IPS-18c (cell line): ENCODE results near the gene OBSCN.

ENCODE experiments used
- H3K4me3 ChIP-seq: 2 replicates; pipeline ENCODE4 v1.7.0; 2013; ENCODE audit warnings: low read depth, mild to moderate bottlenecking, low read length, moderate library complexity; ENCODE audit not compliant: insufficient read depth
- H3K9me3 ChIP-seq: one replicate; pipeline ENCODE4 v1.6.1; 2013; ENCODE audit warnings: mild to moderate bottlenecking, low read length, moderate library complexity; ENCODE audit not compliant: control insufficient read depth, insufficient read depth

The OBSCN gene

GRCh38 chr1:228309326-228310067, 101.7 kb downstream of the OBSCN start:
- H3K9me3 ChIP-seq: peaks cover 8% of the 10 kb centered on the region
- H3K4me3 ChIP-seq: no peak overlapping the region

DNA sequence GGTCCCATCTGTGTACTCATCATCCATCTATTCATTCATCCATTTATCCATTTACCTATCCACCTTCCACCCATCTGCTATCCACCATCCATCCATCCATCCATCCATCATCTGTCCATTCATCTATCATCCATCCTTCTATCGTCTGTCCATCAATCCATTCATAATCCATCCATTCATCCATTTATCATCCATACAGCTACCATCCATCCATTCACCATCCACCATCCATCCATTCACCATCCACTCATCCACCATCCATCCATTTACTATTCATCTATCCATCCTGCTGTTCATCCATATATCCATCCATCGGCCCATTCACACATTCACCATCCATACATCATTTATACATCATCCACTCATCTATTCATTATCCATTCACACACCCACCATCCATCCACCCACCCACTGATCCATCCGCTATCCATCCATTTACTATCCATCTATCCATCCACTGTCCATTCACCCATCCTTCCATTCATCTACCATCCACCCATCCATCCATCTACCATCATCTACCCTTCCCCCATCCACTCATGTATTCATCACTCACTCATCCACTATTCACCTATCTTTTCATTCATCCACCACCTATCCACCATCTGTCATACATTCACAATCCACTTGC, 102.4 kb downstream of the OBSCN start:
- H3K9me3 ChIP-seq: peaks cover 8% of the 10 kb centered on the region
- no peak overlapping the region; the same call in 1 of the 2 replicates for H3K4me3 ChIP-seq

DNA sequence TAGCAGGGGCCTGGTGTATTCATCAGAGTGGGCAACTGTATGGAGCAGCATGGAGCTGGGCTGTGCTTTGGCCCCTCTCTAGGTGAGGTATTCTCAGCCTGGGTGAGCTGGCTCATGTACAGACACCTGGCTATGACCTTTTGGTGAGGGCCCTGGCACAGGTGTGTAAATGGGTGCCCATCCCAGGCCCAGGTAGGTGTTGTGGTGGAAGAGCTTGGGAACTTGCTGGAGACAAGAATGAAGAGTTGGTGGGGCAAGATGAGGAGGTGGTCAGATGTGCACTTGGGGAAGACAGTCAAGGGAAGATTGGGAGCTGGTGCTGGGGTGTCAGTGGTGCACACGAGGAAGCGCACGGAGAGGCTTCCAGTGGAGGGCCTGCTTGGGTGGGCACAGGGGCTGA, 103.2 kb downstream of the OBSCN start:
- H3K4me3 ChIP-seq: no peak overlapping the region

DNA sequence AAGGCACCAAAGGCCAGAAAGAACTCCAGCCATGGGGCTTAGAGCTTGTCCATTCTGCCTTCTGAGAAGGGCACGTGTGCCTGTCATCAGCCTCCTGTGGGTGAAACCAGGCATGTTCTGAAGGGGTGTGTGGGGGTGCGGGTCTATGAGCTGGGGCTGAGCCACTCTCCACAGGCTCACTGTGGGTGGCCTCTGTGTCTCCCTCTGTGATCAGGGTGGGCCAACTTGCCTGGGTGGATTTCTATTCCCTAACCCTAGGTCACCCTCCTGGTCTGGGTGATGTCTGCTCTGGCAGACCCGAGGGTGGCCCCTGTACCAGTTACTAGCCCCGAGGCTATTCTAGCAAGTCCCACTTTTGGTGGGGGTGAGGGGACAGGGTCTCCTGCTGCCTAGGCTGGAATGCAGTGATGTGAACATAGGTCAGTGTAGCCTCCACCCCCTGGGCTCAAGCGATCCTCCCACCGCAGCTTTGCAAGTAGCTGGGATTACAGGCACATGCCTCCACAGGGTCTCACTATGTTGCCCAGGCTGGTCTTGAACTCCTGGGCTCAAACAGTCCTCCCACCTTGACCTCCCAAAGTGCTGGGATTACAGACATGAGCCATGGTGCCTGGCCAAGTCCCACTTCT, 104.4 kb downstream of the OBSCN start:
- Histone ChIP-seq H3K4me3 (no peak overlapping the region), H3K9me3 (peaks cover 8% of the 10 kb centered on the region)

More for the DNA sequence above, 103.2 kb downstream of the OBSCN start:
- peaks cover 8% of the 10 kb centered on the region for H3K9me3 ChIP-seq

GRCh38 chr1:228313536-228314277, 105.9 kb downstream of the OBSCN start:
- no peak overlapping the region for H3K4me3 ChIP-seq
- peaks cover 8% of the 10 kb centered on the region for H3K9me3 ChIP-seq

GRCh38 chr1:228314315-228314657, 106.4 kb downstream of the OBSCN start:
- Histone ChIP-seq H3K9me3 (peaks cover 8% of the 10 kb centered on the region), H3K4me3 (no peak overlapping the region)

- Histone ChIP-seq H3K4me3 (no peak overlapping the region), H3K9me3 (peaks cover 8% of the 10 kb centered on the region)
Observed at GRCh38 chr1:228314658-228315483, 107.0 kb downstream of the OBSCN start.

GRCh38 chr1:228315484-228315944, 107.7 kb downstream of the OBSCN start:
- peaks cover 8% of the 10 kb centered on the region for H3K9me3 ChIP-seq
- no peak overlapping the region for H3K4me3 ChIP-seq

DNA sequence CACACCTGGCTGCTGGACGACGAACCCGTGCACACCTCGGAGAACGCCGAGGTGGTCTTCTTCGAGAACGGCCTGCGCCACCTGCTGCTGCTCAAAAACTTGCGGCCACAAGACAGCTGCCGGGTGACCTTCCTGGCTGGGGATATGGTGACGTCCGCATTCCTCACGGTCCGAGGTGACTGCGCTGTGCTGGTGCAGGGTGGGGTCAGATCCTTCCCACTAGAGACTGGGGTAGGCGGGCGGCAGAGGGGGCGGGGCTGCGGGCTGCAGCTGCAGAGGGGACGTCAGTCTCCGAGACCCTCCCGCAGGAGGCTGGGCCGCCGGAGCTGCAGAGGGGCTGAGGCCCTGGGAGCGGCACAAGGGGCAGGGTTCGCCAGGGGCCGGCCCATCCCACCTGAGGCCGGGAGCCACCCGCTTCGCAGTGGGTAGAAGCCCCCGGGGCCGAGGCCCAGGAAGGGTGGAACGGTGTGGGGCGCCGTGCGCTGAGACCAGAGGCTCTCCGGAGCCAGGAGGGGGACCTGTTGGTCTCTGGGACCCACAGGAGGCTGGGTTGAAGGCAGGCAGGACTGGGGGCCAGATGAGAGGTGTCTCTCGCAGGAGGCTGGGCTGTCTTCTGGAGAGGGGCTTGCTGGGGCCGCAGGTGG, 108.2 kb downstream of the OBSCN start:
- Histone ChIP-seq H3K9me3 (peaks cover 8% of the 10 kb centered on the region), H3K4me3 (no peak overlapping the region)

DNA sequence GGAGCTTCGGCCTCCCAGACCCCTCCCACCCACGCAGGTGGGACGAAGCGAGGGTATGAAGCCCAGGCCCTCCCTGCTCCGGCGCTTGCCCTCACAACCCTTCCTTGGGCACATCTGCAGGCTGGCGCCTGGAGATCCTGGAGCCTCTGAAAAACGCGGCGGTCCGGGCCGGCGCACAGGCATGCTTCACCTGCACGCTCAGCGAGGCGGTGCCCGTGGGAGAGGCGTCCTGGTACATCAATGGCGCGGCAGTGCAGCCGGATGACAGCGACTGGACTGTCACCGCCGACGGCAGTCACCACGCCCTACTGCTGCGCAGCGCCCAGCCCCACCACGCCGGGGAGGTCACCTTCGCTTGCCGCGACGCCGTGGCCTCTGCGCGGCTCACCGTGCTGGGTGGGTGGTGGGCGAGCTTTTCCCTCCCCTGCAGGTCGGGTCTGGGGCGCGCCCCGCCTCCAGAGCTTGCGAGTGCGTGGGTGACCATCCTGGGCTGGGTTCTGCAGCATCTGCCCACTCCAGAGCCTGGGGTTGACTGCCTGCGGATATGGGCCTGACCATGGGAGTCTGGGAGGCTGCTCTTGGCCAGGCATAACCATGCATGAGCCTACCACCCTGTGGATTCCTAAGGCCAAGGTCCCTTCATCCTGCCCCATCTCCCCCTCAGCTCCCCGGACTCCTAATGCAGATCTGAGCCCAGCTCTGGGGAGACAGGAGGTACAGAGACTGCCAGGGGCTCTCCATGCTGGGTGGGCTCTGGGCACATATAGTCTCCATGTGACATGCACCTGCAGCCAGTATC, 108.9 kb downstream of the OBSCN start:
- peaks cover 6% of the 10 kb centered on the region for H3K9me3 ChIP-seq
- no peak overlapping the region for H3K4me3 ChIP-seq

- peaks cover 4% of the 10 kb centered on the region for H3K9me3 ChIP-seq
- H3K4me3 ChIP-seq: no peak overlapping the region
Observed at GRCh38 chr1:228317411-228317828, 109.6 kb downstream of the OBSCN start.

DNA sequence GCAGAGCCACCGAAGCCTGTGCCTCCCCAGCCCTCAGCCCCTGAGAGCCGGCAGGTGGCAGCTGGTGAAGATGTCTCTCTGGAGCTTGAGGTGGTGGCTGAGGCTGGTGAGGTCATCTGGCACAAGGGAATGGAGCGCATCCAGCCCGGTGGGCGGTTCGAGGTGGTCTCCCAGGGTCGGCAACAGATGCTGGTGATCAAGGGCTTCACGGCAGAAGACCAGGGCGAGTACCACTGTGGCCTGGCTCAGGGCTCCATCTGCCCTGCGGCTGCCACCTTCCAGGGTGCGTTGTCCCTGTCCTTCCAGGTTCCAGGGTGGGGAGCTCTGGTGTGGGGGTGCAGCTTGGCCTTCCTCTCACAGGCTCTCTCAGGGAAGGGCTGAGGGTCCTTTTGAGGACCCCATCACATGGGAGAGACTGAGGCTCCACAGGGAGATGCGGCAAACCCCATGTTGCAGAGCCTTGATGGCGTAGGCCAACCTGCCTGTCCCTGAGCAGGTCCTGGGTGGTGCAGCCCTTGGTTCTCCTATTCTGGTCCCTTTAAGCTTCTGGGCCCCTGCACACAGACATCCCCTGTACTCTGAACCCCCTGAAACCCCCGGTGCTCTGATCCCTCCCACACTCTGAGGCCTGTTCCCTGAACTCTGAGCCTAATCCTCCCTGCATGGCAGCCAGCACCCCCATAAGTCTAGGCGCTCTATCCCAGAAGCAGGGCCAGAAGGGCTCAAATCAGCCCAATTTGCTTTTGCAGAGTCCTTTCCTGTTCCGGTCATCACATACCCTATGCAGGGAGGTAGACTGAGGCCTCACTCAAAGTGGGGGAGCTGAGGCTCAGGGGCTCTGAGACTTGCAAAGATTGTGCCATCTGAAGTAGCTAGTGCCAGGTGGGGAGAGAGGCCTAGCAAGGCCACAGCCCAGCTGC, 110.3 kb downstream of the OBSCN start:
- no peak overlapping the region for H3K4me3 ChIP-seq
- peaks cover under 1% of the 10 kb centered on the region for H3K9me3 ChIP-seq

DNA sequence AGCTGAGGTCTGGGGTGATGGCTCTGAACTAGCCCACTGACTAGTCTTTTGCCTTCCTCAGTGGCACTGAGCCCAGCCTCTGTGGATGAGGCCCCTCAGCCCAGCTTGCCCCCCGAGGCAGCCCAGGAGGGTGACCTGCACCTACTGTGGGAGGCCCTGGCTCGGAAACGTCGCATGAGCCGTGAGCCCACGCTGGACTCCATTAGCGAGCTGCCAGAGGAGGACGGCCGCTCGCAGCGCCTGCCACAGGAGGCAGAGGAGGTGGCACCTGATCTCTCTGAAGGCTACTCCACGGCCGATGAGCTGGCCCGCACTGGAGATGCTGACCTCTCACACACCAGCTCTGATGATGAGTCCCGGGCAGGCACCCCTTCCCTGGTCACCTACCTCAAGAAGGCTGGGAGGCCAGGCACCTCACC, 111.0 kb downstream of the OBSCN start:
- no peaks in the 10 kb centered on the region for H3K9me3 ChIP-seq
- H3K4me3 ChIP-seq: no peak overlapping the region

DNA sequence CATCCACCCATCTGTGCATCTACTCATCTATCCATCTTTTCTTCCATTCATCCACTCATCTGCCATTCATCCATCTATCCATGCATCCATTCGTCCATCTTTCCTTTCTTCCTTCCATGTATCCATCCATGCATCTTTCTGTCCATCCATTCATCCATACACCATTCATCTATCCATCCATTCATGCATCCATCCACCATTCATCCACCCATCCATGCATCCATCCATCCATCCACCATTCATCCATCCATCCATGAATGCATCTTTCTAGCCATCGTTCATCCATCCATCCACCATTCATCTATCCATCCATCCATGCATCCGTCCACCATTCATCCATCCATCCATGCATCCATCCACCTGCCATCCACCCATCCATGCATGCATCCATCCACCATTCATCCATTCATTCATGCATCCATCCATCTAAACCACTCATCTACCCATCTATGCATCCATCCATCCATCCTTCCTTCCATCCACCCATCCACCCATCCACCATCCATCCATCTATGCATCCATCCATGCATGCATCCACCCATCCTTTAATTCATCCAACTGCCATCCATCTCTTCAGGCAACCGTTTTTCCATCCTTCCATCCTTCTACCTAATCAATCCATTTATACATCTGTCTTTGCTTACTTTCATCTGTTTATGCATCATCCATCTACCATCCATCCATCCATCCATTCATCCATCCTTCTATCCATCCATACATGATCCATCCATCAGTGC, 111.7 kb downstream of the OBSCN start:
- Histone ChIP-seq H3K4me3 (no peak overlapping the region), H3K9me3 (no peaks in the 10 kb centered on the region)
